ENCODE data around the gene CLCNKB.

Gene CLCNKB

DNA sequence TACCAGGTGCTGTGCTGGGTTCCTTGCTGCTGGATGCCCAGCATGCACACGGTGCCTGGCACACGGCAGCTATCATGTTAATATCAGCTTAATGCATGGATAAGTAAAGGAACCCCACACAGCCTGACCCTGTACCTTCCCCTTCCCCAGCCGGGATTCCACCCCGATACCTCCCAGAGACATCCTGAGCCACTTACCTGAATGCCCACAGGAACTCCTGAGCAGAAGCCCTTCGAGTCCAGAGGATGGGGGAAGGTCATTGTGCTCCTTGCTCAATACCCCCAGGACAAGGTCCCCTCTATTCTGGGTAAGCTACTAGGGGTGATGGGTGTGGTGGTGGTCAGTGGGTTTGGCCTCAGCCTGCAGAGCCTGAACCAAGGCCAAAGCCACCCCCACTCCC, 28.5 kb downstream of the CLCNKB start:
- no peak for DNase-seq
- H3K27ac ChIP-seq = no peak overlapping the region
- peaks cover 0 to 4% of the 10 kb centered on the region in 2 donors for H3K27me3 ChIP-seq
- TF ChIP-seq, protein P1, sequence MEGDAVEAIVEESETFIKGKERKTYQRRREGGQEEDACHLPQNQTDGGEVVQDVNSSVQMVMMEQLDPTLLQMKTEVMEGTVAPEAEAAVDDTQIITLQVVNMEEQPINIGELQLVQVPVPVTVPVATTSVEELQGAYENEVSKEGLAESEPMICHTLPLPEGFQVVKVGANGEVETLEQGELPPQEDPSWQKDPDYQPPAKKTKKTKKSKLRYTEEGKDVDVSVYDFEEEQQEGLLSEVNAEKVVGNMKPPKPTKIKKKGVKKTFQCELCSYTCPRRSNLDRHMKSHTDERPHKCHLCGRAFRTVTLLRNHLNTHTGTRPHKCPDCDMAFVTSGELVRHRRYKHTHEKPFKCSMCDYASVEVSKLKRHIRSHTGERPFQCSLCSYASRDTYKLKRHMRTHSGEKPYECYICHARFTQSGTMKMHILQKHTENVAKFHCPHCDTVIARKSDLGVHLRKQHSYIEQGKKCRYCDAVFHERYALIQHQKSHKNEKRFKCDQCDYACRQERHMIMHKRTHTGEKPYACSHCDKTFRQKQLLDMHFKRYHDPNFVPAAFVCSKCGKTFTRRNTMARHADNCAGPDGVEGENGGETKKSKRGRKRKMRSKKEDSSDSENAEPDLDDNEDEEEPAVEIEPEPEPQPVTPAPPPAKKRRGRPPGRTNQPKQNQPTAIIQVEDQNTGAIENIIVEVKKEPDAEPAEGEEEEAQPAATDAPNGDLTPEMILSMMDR (IDR thresholded peaks at IDR 0.05) = no peak
- peaks cover 4 to 51% (median 38%) of the 10 kb centered on the region in 4 donors for H3K4me1 ChIP-seq
- no peaks in the 10 kb centered on the region for H3K9me3 ChIP-seq
- H3K4me3 ChIP-seq = no peak overlapping the region
- intact Hi-C loops (cut with DNase I; ENCODE audit: low total_unique reads) = no loop called here
- H3K36me3 ChIP-seq = no peaks in the 10 kb centered on the region

DNA sequence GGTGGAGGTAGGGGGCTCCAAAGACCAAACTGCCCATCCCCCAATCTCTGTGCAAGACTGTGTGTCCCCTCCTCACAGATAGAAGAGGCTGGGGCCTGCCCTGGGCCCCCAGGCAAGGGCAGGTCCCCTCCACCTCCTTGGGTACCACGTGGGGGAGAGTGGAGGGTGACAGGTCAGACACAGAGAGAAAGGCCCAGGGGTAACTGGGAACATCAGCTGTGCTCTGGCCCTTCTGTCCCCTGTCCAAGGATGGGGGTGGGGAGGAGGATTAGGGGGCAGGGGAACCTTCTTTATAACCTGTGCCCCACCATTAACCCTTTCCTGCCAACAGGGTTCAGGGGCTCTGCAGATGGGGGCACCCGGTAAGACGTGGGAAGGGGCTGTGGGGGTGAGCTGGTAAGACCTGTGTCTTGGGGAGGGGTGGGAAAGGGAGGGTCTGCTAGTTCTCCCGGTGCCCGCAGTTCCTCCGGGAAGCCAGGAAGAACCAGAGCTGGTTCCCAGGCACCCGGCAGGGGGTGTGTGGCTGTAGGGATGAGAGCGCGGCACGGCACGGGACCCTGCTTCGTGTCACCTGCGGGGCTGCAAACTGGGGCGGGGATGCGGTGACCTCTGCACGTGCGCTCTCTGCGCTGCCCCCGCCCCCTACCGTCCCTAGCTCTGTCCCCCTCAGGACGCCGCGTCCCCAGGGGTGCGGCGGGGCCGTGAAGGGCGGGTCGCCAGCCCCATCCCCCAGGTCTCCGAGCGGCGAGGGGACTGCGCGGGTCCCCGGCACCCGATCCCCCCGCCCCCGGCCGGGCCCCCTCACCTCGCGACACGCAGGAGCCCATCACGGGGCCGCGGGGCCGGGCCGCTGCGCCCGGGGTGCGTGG, 29.3 kb downstream of the CLCNKB start:
- H3K27ac ChIP-seq = no peak overlapping the region
- H3K4me3 ChIP-seq = peak overlapping the region; percentile 38 to 50
- no peak for DNase-seq
- peaks cover 0 to 4% of the 10 kb centered on the region in 2 donors for H3K27me3 ChIP-seq
- no peaks in the 10 kb centered on the region for H3K36me3 ChIP-seq
- no peaks in the 10 kb centered on the region for H3K9me3 ChIP-seq
- TF ChIP-seq, protein P1 (IDR thresholded peaks at IDR 0.05) = no peak
- peaks cover 4 to 50% (median 38%) of the 10 kb centered on the region in 4 donors for H3K4me1 ChIP-seq
- intact Hi-C loops (cut with DNase I; ENCODE audit: low total_unique reads) = no loop called here

DNA sequence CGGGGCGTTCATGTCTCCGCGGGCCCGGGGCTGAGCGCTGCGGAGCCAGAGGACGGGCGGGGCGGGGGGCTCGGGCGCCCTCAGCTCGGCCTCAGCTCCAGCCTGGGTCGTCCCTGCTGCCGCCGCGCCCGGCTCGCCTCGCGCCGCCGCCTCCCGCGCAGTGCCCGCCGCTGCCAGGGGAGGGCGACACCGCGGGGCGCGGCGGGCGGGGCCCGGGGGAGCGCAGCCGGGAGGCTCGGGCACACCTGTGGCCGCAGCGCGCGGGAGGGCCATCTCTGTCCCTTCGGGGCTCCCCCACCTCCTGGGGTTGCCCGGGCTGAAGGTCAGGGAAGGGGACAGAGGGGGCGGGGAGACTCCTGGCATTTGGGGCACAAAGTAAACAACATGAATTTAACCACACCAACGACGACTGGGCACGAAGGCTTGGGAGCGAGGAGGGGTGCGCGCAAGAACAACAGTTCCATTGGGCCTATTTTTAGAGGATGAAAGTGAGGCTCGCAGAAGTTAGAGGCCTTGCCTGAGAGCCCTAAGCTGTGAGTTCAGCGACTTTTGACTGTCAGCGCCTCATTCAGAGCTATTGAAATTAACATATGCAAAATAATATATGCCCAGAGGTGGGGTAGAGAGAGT, 30.0 kb downstream of the CLCNKB start, which contains the start of gene FAM131C:
TSS of gene FAM131C (minus strand) at position 162 of the 630 bp plus-strand sequence. CDS start 209 bp downstream, outside the sequence.
- H3K36me3 ChIP-seq = no peaks in the 10 kb centered on the region
- no peak for DNase-seq
- H3K27ac ChIP-seq = no peak within 1 kb of the TSS

DNA sequence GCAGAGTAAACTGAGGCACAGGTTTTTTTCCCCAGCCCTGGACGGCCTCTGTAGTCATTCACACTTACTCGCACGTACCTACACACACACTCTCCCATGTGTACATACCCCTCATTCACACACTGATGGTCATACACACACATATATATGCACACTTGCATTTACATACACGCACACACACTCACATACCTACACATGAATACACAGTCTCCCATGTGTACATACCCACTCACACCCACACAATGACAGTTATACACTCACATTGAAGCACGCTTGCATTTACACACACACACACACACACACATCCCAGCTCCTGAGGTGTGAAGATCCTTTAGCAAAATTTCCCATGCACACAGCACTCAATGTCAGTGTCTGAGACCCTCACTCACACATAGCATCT, 30.6 kb downstream of the CLCNKB start:
- intact Hi-C loops (cut with DNase I; ENCODE audit: low total_unique reads) = no loop called here
- TF ChIP-seq, protein P1 (IDR thresholded peaks at IDR 0.05) = no peak
- no peak overlapping the region for H3K27ac ChIP-seq
- H3K27me3 ChIP-seq = peaks cover 0 to 4% of the 10 kb centered on the region in 2 donors
- no peaks in the 10 kb centered on the region for H3K9me3 ChIP-seq
- H3K4me3 ChIP-seq = no peak overlapping the region
- H3K4me1 ChIP-seq = peaks cover 4 to 44% (median 32%) of the 10 kb centered on the region in 4 donors
- DNase-seq = no peak
- H3K36me3 ChIP-seq = no peaks in the 10 kb centered on the region

More for the DNA sequence above, 30.0 kb downstream of the CLCNKB start, which contains the start of gene FAM131C:
- H3K27me3 ChIP-seq = peaks cover 0 to 4% of the 10 kb centered on the region in 2 donors
- H3K9me3 ChIP-seq = no peaks in the 10 kb centered on the region
- TF ChIP-seq, protein P1 (IDR thresholded peaks at IDR 0.05) = peak; percentile 23 to 57
- H3K4me3 ChIP-seq = peak within 1 kb of the TSS; percentile 38 to 50
- peaks cover 4 to 42% (median 30%) of the 10 kb centered on the region in 4 donors for H3K4me1 ChIP-seq
- intact Hi-C loops (cut with DNase I; ENCODE audit: low total_unique reads) = no loop called here

DNA sequence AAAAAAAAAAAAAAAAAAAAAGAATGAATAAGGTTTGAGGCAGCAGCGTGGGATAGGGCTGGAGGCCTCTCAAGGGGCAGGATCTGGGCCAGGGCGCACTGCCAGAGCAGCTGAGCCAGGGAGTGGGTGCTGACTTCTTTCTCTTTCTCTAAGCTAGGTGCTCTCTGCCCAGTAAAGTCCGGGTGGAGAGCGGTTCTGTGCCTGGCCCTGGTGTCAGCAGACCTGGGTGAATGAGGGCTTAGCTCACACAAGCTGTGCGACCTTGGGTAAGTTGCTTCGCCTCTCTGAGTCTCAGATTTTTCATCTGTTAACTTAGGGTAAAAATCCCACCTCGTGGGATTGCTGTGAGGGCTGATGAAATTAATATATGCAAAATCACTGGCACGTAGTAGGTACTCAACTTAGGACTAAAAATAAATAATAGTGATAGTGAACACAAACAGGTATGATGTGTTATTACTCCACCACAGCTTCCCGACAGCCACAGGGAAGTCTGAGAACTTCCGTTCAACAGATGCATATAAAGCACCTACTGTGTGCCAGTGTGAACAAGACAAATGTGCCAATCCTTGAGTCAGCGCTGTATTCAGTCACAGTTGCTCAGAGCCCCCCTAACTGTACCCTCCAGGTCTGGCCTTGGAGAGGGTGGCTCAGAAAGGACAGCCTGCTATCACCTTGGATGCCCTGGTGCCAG, 31.9 kb downstream of the CLCNKB start:
- peaks cover 4 to 47% (median 33%) of the 10 kb centered on the region in 4 donors for H3K4me1 ChIP-seq
- peaks cover 0 to 4% of the 10 kb centered on the region in 2 donors for H3K27me3 ChIP-seq
- no peaks in the 10 kb centered on the region for H3K36me3 ChIP-seq
- H3K27ac ChIP-seq = peak overlapping the region in 1 of 2 donors; percentile 38
- peak; percentile 57 to 90 for DNase-seq
- intact Hi-C loops (cut with DNase I; ENCODE audit: low total_unique reads) = loop anchor here (5.0 kb wide), 2 partner anchors 67 to 167 kb away; no protein-coding TSS in a partner anchor
- H3K4me3 ChIP-seq = no peak overlapping the region
- no peaks in the 10 kb centered on the region for H3K9me3 ChIP-seq
- TF ChIP-seq, protein P1 (IDR thresholded peaks at IDR 0.05) = no peak
